IMR-90 (cell line): ENCODE results near the gene SHCBP1L. TPM values are rescaled to one million over a fixed set of nuclear protein-coding genes. Genes with fewer than 3 reads are reported as not detected.

Experiments used
- ATAC-seq: fragments of 200-7000 bp; cut with Tn5 transposase; 2 replicates; pipeline ENCODE4 v1.9.1; 2020; ENCODE audit warnings: low read depth, mild to moderate bottlenecking, moderate library complexity
- BruUV-seq: library from RNA; stranded (reverse); fragments of 400-500 nt; replicated peaks from 2 replicates; lab custom pipeline; 2021; lab: Mats Ljungman, UMichigan
- CTCF ChIA-PET: fragments of 300-600 bp; formaldehyde crosslinking; extraction: SDS; loops from one replicate; lab custom pipeline; 2021; ENCODE audit warnings: antibody characterized with exemption; lab: Yijun Ruan, JAX
- POLR2A ChIA-PET: fragments of 300-600 bp; sonication (Branson Sonifier 250); formaldehyde crosslinking; loops from one replicate; lab custom pipeline; 2022; ENCODE audit warnings: antibody characterized with exemption; ENCODE audit not compliant: unreplicated experiment; lab: Charles Lee
- DNase-seq: peaks from one replicate; pipeline ENCODE4 v3.0.0; 2013
- H2AFZ ChIP-seq: replicated peaks from 2 replicates; pipeline ENCODE3; 2013; ENCODE audit warnings: low read length, mild to moderate bottlenecking; ENCODE audit not compliant: poor library complexity
- H2AK5ac ChIP-seq: 2 replicates; pipeline ENCODE4 v1.6.1; 2013; ENCODE audit warnings: low read depth, low read length, inconsistent platforms
- H2AK9ac ChIP-seq: replicated peaks from 2 replicates; pipeline ENCODE3; 2013; ENCODE audit warnings: mild to moderate bottlenecking, low read depth, low read length, moderate library complexity; ENCODE audit not compliant: poor library complexity
- H2BK120ac ChIP-seq: 2 replicates; pipeline ENCODE4 v1.6.1; 2013; ENCODE audit warnings: low read depth, low read length, inconsistent platforms
- H2BK15ac ChIP-seq: 3 replicates; pipeline ENCODE4 v1.6.1; 2013; ENCODE audit warnings: low read depth, low read length, inconsistent platforms
- H2BK20ac ChIP-seq: 2 replicates; pipeline ENCODE4 v1.6.1; 2013; ENCODE audit warnings: low read depth, mild to moderate bottlenecking, inconsistent platforms, low read length, moderate library complexity
- H2BK5ac ChIP-seq: 2 replicates; pipeline ENCODE4 v1.6.1; 2013; ENCODE audit warnings: mild to moderate bottlenecking, low read depth, low read length, inconsistent platforms; ENCODE audit not compliant: poor library complexity, severe bottlenecking
- H3K14ac ChIP-seq: replicated peaks from 2 replicates; pipeline ENCODE4 v1.6.1; 2013; ENCODE audit warnings: low read depth, low read length, inconsistent platforms
- H3K18ac ChIP-seq: 2 replicates; pipeline ENCODE4 v1.6.1; 2013; ENCODE audit warnings: low read depth, low read length, control low read depth
- H3K23ac ChIP-seq: 2 replicates; pipeline ENCODE4 v1.6.1; 2013; ENCODE audit warnings: low read depth, low read length, inconsistent platforms
- H3K27ac ChIP-seq: 2 replicates; pipeline ENCODE4 v1.5.1; 2013; ENCODE audit warnings: mild to moderate bottlenecking, control low read depth, low read length; ENCODE audit not compliant: insufficient read depth
- H3K27me3 ChIP-seq: 2 replicates; pipeline ENCODE4 v1.6.1; 2013; ENCODE audit warnings: low read length; ENCODE audit not compliant: control insufficient read depth, insufficient read depth
- H3K36me3 ChIP-seq: 2 replicates; pipeline ENCODE4 v1.6.1; 2013; ENCODE audit warnings: low read length, mixed read lengths; ENCODE audit not compliant: control insufficient read depth, insufficient read depth
- H3K4ac ChIP-seq: 2 replicates; pipeline ENCODE4 v1.6.1; 2013; ENCODE audit warnings: low read depth, low read length, inconsistent platforms
- H3K4me1 ChIP-seq: 2 replicates; pipeline ENCODE4 v1.6.1; 2013; ENCODE audit warnings: low read length, mixed read lengths; ENCODE audit not compliant: control insufficient read depth, insufficient read depth
- H3K4me2 ChIP-seq: 2 replicates; pipeline ENCODE4 v1.6.1; 2013; ENCODE audit warnings: low read depth, mild to moderate bottlenecking, control low read depth, low read length, moderate library complexity
- H3K4me3 ChIP-seq: 2 replicates; pipeline ENCODE4 v1.5.1; 2013; ENCODE audit warnings: low read depth, mild to moderate bottlenecking, control low read depth, low read length, moderate library complexity; ENCODE audit not compliant: insufficient read depth
- H3K56ac ChIP-seq: 2 replicates; pipeline ENCODE4 v1.6.1; 2013; ENCODE audit warnings: low read length, inconsistent platforms; ENCODE audit not compliant: insufficient read depth; ENCODE audit errors: extremely low read depth
- H3K79me1 ChIP-seq, 2 experiments: 2 replicates each; pipeline ENCODE4 v1.6.1; 2013; ENCODE audit warnings: low read length in 2 of 2, inconsistent platforms in 1 of 2, low read depth in 1 of 2
- H3K9ac ChIP-seq: 2 replicates; pipeline ENCODE4 v1.6.1; 2013; ENCODE audit warnings: low read depth, low read length, control low read depth
- H3K9me1 ChIP-seq: 2 replicates; pipeline ENCODE4 v1.6.1; 2013; ENCODE audit warnings: low read length, inconsistent platforms; ENCODE audit not compliant: insufficient read depth
- H3K9me3 ChIP-seq: 2 replicates; pipeline ENCODE4 v1.6.1; 2013; ENCODE audit warnings: low read length; ENCODE audit not compliant: control insufficient read depth, insufficient read depth
- H4K20me1 ChIP-seq: 2 replicates; pipeline ENCODE4 v1.6.1; 2013; ENCODE audit warnings: low read length, inconsistent platforms; ENCODE audit not compliant: insufficient read depth
- H4K5ac ChIP-seq: 2 replicates; pipeline ENCODE4 v1.6.1; 2013; ENCODE audit warnings: mild to moderate bottlenecking, low read depth, low read length, control low read depth
- H4K8ac ChIP-seq, 2 experiments: 2 replicates each; pipeline ENCODE4 v1.6.1; 2013; ENCODE audit warnings: low read depth in 2 of 2, low read length in 2 of 2, control low read depth in 1 of 2, inconsistent platforms in 1 of 2
- H4K91ac ChIP-seq: 2 replicates; pipeline ENCODE4 v1.6.1; 2013; ENCODE audit warnings: low read depth, low read length, inconsistent platforms; ENCODE audit not compliant: insufficient read depth
- CEBPB ChIP-seq: IDR thresholded peaks from 2 replicates; pipeline ENCODE4 v1.6.1; 2012; ENCODE audit warnings: low read depth, low read length, improper control_type of control experiment
- CHD1 ChIP-seq: IDR thresholded peaks from 2 replicates; pipeline ENCODE4 v1.6.1; 2012; ENCODE audit warnings: low read depth, low read length, improper control_type of control experiment
- CTCF ChIP-seq: conservative IDR thresholded peaks from 2 replicates; pipeline ENCODE4 v1.5.1; 2012; ENCODE audit warnings: mild to moderate bottlenecking, low read depth, low read length, improper control_type of control experiment
- ELK1 ChIP-seq: fragments of 150-350 bp; IDR thresholded peaks from 2 replicates; pipeline ENCODE4 v1.6.1; 2016; ENCODE audit warnings: low read depth, mild to moderate bottlenecking, low read length, moderate library complexity, borderline replicate concordance
- FOS ChIP-seq: fragments of 150-350 bp; IDR thresholded peaks from 2 replicates; pipeline ENCODE4 v1.6.1; 2016; ENCODE audit warnings: low read depth, low read length
- MAZ ChIP-seq: IDR thresholded peaks from 2 replicates; pipeline ENCODE4 v1.6.1; 2012; ENCODE audit warnings: low read depth, mild to moderate bottlenecking, low read length, improper control_type of control experiment, moderate library complexity, borderline replicate concordance
- MXI1 ChIP-seq: IDR thresholded peaks from 2 replicates; pipeline ENCODE4 v1.6.1; 2012; ENCODE audit warnings: low read depth, mild to moderate bottlenecking, low read length, moderate library complexity, borderline replicate concordance
- NFE2L2 ChIP-seq: fragments of 150-350 bp; IDR thresholded peaks from 2 replicates; pipeline ENCODE4 v1.6.1; 2016; ENCODE audit warnings: low read depth, mild to moderate bottlenecking, low read length
- POLR2A ChIP-seq: IDR thresholded peaks from 2 replicates; pipeline ENCODE4 v1.6.1; 2012; ENCODE audit warnings: mild to moderate bottlenecking, low read depth, low read length
- RFX5 ChIP-seq: IDR thresholded peaks from 2 replicates; pipeline ENCODE4 v1.8.0; 2012; ENCODE audit warnings: low read depth, mild to moderate bottlenecking, low read length, moderate library complexity
- SMC3 ChIP-seq: fragments of 150-350 bp; IDR thresholded peaks from 2 replicates; pipeline ENCODE4 v1.6.1; 2016; ENCODE audit warnings: low read depth, mild to moderate bottlenecking, antibody characterized with exemption, low read length, moderate library complexity
- USF2 ChIP-seq: fragments of 150-350 bp; IDR thresholded peaks from 2 replicates; pipeline ENCODE4 v1.6.1; 2017; ENCODE audit warnings: mild to moderate bottlenecking, antibody characterized with exemption, low read length, low read depth
- WGBS, 2 experiments: methylation state at CpG; one replicate each; pipeline versions ENCODE4 v1.1.5 to v1.1.7; 2013; ENCODE audit warnings: missing lambda C conversion rate in 2 of 2; ENCODE audit not compliant: insufficient read length in 1 of 2; ENCODE audit errors: extremely low coverage in 2 of 2; 5-methylcytosine and 5-hydroxymethylcytosine counted together
- dilution Hi-C: fragments of 300-500 bp; cut with HindIII; formaldehyde crosslinking; loops from one replicate; pipeline ENCODE4 v1.14.3; 2018; ENCODE audit warnings: low sequenced_read_pairs; ENCODE audit not compliant: unreplicated experiment
- in situ Hi-C: fragments of 300-500 bp; cut with MboI; formaldehyde crosslinking; loops from 3 replicates; pipeline ENCODE4 v1.14.3; 2019; ENCODE audit warnings: low sequenced_read_pairs, inconsistent platforms, mixed read lengths
- intact Hi-C: fragments of 100-400 bp; cut with micrococcal nuclease; formaldehyde crosslinking; loops from 2 replicates; pipeline ENCODE4 v1.10.0; 2022
- polyA plus RNA-seq, 3 experiments: library from polyadenylated mRNA; depleted of rRNA; stranded (reverse); fragments of >200 nt; gene quantifications; 2 replicates each; pipeline ENCODE4 v1.2.3, GENCODE V29; 2012; ENCODE audit warnings: low replicate concordance in 1 of 3
- total RNA-seq: library from RNA; depleted of rRNA; stranded (reverse); fragments of >200 nt; gene quantifications from 2 replicates; pipeline ENCODE4 v1.2.3, GENCODE V29; 2012

The SHCBP1L gene
- total and polyA plus RNA-seq, 2 of the 4 experiments (the other 2 are of a cell fraction) = not detected

- TF ChIP-seq USF2 (no peak), MXI1 (no peak), RFX5 (no peak)
Measured at GRCh38 chr1:183002267-183002666, 49.3 kb upstream of the SHCBP1L start (continued).

GRCh38 chr1:183000167-183000962, 47.4 kb upstream of the SHCBP1L start:
- H4K91ac ChIP-seq = no peak overlapping the region
- H2BK120ac ChIP-seq = no peak overlapping the region
- H2AK5ac ChIP-seq = no peak overlapping the region
- H2AK9ac ChIP-seq = no peak overlapping the region
- BruUV-seq = no TSS peak
- DNase-seq (no peak), ATAC-seq (no peak)
- H3K56ac ChIP-seq = no peak overlapping the region
- H3K79me1 ChIP-seq = no peaks in the 10 kb centered on the region
- intact Hi-C loops (no loop called here), in situ Hi-C loops (no loop called here), dilution Hi-C loops (no loop called here)
- H4K20me1 ChIP-seq = no peaks in the 10 kb centered on the region
- ChIA-PET POLR2A (no interaction called here), CTCF (interaction anchor here (0.5 to 0.7 kb wide), 2 partner anchors 16 to 204 kb away, joined by 3 read pairs; no protein-coding TSS in a partner anchor)
- H2BK15ac ChIP-seq = no peak overlapping the region
- H3K36me3 ChIP-seq = no peaks in the 10 kb centered on the region
- TF ChIP-seq ELK1 (no peak), CTCF (no peak), CHD1 (no peak), NFE2L2 (no peak), SMC3 (no peak), FOS (no peak), POLR2A (no peak), RFX5 (no peak), CEBPB (no peak), MAZ (no peak)
- H3K27ac ChIP-seq = no peak overlapping the region
- no peak overlapping the region for H4K8ac ChIP-seq
- peaks cover 1% of the 10 kb centered on the region; the same call in 1 of the 2 replicates for H3K4me1 ChIP-seq
- H3K9me3 ChIP-seq = no peaks in the 10 kb centered on the region
- no peaks in the 10 kb centered on the region for H3K27me3 ChIP-seq
- H2BK5ac ChIP-seq = no peak overlapping the region
- 100% methylated on average over 1 of the region's 4 CpGs; no CpG with 5 or more reads in 1 of the 2 experiments for WGBS, 2 experiments
- no peak overlapping the region for H3K18ac ChIP-seq
- no peak overlapping the region for H3K14ac ChIP-seq
- H3K4ac ChIP-seq = no peak overlapping the region
- no peak overlapping the region for H3K4me2 ChIP-seq
- no peak overlapping the region for H2BK20ac ChIP-seq
- H3K9me1 ChIP-seq = no peaks in the 10 kb centered on the region
- no peak overlapping the region for H4K5ac ChIP-seq
- H3K23ac ChIP-seq = no peak overlapping the region
- no peak overlapping the region for H2AFZ ChIP-seq
- no peak overlapping the region for H3K4me3 ChIP-seq
- H3K9ac ChIP-seq = no peak overlapping the region
